Stimulated activated CD8-positive, alpha-beta memory T cell treated with anti-CD3 and anti-CD28 coated beads, Interleukin-7, amount 100 ng/mL, for 48 hours (primary cell): ENCODE results near the gene C12orf57.

Source experiments
- DNase-seq, 2 donors: peaks; one replicate each; pipeline ENCODE4 v3.0.0-alpha.2; 2020; ENCODE audit warnings: low read depth in 1 of 2; ENCODE audit errors: extremely low read depth in 1 of 2

Gene C12orf57

DNA sequence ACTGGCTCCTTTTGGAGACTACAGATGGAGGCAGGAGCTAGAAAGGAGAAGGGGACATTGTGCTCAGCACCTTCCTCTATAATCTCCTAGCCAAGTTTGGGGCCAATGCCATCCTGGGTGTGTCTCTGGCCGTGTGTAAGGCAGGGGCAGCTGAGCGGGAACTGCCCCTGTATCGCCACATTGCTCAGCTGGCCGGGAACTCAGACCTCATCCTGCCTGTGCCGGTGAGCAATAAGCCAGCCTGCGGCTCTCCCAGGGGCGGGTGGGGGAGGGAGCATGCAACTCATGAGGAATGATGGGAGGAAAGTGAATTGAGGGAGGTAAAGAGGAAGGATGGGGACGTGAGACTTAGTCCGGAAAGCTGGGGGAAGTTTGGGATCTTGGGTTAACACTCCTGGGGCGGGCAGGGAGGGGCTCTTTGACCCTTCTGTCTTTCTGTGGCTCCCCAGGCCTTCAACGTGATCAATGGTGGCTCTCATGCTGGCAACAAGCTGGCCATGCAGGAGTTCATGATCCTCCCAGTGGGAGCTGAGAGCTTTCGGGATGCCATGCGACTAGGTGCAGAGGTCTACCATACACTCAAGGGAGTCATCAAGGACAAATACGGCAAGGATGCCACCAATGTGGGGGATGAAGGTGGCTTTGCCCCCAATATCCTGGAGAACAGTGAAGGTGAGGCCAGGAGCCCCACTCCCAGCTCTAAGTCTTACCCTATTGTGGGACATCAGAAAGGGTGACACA is 26.2 kb upstream of the C12orf57 start:
- DNase-seq = no peak

DNA sequence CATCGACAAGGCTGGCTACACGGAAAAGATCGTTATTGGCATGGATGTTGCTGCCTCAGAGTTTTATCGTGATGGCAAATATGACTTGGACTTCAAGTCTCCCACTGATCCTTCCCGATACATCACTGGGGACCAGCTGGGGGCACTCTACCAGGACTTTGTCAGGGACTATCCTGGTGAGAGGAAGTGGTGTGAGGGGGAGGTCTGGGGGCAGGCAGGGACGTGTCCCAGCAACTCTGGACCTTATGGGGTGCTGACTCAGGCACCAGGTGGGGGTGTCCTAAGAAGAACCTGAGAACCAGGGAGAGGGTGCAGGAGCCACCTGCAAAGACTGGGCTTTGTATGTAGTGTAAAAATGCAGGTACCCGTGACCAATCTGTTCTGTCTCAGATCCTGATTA is 24.2 kb upstream of the C12orf57 start:
- no peak for DNase-seq

DNA sequence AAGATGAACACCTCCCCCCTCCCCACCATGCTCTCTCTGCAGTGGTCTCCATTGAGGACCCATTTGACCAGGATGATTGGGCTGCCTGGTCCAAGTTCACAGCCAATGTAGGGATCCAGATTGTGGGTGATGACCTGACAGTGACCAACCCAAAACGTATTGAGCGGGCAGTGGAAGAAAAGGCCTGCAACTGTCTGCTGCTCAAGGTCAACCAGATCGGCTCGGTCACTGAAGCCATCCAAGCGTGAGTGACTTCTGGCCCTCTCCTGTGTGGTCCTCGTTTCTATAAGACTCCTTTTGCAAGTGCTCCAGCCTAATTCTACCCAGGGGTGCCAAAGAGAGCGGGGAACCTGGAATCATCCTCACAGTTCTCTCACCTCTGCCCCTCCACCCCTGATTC is 22.3 kb upstream of the C12orf57 start:
- DNase-seq = no peak

DNA sequence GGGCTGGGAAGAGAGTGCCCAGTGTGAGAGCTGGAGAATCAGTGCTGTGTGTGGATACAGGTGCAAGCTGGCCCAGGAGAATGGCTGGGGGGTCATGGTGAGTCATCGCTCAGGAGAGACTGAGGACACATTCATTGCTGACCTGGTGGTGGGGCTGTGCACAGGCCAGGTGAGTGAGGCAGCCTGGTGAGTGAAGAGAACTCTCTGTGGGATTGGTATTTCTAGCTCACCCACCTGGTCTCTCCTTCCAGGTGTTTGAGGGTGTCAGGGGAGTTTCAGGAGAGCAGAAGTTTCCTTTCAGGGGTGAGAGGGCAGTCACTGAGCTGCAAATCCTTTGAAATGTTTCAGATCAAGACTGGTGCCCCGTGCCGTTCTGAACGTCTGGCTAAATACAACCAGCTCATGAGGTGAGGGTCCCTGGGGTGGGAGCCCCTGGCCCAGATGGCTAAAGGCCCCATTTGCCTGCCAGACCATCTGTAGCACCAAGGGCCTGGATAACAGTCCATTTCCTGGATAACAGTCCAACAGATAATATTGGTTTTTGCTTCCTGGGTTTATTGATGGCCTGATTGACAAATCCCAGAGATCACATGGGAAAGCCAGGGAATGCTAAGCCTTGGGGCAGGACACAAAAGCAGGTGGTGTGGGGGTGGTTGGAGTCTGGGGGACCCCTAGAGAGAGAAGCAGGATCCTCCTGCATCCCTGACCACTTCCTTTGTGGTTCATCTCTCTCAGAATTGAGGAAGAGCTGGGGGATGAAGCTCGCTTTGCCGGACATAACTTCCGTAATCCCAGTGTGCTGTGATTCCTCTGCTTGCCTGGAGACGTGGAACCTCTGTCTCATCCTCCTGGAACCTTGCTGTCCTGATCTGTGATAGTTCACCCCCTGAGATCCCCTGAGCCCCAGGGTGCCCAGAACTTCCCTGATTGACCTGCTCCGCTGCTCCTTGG is 21.6 kb upstream of the C12orf57 start:
- no peak for DNase-seq

DNA sequence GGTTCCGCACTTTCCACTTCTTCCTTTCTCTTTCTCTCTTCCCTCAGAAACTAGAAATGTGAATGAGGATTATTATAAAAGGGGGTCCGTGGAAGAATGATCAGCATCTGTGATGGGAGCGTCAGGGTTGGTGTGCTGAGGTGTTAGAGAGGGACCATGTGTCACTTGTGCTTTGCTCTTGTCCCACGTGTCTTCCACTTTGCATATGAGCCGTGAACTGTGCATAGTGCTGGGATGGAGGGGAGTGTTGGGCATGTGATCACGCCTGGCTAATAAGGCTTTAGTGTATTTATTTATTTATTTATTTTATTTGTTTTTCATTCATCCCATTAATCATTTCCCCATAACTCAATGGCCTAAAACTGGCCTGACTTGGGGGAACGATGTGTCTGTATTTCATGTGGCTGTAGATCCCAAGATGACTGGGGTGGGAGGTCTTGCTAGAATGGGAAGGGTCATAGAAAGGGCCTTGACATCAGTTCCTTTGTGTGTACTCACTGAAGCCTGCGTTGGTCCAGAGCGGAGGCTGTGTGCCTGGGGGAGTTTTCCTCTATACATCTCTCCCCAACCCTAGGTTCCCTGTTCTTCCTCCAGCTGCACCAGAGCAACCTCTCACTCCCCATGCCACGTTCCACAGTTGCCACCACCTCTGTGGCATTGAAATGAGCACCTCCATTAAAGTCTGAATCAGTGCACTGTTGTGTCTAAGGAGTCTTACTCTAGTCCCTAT is 20.7 kb upstream of the C12orf57 start:
- no peak for DNase-seq

DNA sequence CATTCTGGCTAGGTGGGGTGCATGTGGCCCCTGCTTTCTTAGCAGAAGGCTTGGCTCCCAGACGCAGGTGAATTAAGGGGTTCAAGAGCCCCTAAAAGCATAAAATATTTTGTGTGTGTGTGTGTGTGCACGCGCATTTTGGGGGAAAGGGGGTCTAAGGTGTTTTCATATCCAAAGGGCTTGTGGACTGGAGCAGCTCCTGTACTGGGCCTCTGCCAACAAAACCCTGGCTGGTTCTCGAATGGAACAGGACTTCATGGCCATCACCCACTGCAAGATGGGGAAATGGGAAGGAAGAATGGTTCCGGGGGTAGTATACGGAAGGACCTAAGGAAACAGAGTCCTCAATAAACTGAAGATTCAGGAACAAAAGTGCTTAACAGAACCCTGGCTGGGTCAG is 20.0 kb upstream of the C12orf57 start:
- DNase-seq = no peak

DNA sequence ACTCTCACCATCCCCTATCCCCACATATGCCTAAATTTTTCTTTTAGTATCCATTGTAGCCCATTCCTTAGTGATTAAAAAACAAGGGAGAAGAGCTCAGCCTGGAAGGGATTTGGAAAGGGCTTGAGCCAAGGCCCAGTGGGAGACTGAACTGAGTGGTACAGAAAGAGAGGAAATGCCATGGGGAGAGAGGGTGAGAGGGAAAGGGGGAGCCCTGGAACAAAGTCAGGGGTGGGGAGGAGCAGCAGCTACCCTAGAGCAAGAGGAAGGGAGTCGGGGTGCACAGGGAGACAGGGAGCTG is 18.6 kb upstream of the C12orf57 start:
- DNase-seq = no peak

DNA sequence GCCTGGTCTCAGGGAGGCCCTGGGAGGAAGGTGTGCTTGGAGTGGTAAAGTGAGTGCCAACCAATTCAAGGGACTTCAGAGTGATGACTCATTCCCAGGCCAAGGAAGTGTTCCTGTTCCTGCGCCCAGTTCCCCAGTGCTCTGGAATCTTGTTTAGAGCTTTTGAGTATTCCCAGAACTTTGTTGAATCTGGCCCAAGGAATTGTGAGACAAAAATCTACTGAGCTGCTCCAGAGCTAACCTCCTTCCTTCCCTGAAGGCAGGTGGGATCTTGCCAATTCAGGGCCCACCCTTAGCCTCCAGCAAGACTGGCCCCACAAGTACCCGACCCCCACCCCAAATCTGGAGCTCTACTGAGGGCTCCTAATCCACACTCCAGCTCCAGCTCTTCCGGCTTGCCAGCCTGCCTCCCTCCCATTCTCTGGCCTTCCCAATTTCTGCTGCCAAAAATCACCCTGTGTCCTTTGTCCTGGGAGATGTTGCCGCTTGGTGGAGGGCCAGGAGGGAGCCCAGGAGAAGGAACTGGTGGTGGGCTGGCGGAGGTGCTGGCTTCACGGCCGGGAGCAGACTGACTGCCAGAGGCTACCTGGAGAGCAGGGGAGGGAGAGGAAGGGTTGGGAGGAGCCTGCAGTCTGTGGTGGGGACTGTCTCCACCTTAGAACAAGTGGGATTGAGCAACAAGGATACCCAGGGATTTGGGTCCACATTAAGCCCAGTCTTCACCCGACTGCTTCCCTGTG is 18.1 kb upstream of the C12orf57 start:
- no peak for DNase-seq

DNA sequence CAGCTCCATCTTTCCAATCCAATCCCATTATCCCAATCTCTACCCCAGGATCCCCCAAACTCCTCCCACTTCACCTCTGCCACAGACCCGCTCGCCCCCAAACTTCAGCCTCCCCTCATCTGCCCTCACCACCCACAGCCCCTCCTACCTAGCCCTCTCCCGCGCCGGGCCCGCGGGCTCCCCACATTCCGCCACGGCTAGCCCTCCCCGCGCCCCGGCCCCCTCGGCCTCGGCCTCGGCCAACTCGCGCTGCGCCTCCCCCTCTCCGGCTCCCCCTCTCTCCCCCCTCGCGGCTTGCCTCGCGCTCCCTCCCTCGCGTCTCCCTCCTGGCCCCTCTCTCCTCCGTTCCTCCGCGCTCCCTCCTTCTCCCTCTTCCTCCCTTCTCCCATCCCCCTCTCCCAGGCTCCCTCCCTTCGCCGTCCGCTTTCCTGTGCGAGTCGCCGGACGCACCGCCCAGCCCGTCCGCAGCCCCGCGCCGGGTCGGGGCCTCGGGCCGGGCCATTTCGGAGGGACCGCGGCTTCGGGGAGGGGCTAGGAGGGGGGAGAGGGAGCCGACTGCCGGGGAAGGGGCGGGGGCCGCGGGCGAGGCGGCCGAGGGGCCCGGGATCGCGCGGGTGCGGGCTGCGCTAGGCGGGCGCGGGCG is 16.3 kb upstream of the C12orf57 start, which contains the start of gene ATN1:
ATN1 (plus strand) TSS at position 581 of the 643 bp plus-strand sequence. CDS start 6,043 bp downstream, outside the sequence.
- DNase-seq = no peak

DNA sequence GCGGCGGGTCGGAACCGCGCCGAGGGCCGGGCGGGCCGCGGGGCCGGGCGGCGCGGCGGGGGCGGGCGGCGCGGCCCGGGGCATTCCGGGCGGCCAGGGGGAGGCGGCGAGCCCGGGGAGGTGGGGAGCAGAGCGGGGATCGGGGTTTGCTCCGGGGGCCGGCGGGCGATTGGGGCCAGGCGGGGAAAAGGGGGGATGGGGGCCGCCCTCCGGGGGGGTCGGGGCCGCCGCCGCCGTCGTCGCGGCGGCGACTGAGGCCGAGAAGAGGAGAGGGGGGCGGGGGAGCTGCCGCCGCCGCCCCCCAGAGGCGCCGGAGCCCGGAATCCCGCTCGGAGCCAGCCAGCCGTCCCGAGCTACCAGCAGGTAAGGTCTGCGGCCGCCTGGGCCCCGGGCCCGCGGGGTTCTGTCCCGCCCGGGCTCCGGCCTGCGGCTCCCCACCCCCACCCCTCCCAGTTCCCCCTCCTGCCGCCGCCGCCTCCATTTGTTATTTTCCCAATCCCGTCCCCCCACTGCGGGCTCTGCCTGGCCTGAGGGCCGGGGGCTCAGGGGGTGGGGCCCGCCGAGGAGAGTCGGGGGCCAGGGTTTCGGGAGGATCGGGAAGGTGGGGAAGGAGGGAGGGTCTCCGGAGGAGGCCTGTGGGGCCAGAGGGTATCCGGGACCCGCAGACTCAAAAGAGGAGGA is 15.7 kb upstream of the C12orf57 start:
- no peak for DNase-seq

DNA sequence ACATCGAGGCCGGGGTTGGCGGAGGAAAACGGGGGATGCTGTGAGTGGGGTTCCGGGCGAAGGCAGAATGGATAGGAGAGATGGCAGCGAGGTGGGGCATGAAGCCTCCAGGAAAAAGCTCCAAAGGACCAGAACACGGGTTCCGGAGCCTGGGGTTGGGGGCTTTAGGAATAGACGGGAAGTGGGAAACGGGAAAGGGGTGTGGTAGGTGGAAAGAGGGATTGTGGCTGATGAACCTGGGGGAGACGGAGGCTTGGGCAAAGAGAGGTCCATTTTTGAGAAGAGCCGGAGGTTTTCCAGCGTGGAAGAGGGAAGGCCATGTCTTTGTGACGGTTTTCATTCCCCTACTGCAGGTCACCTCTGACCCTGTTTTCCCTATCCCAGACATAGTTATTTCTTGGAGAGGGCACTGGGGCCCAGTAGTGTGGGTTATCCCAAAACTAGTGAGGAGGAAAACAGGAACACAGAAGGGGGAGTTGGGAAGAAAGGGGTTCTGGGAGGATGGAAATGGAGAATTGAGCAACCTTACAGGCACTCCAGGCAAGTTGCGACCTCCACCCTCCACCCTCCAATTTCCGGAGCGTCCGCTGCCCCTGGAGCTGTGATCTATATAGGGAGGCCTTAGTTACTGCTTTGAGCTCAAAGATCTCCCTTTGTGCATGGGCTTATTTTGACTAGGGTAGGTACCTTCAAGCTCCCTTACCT is 15.0 kb upstream of the C12orf57 start:
- no peak for DNase-seq

DNA sequence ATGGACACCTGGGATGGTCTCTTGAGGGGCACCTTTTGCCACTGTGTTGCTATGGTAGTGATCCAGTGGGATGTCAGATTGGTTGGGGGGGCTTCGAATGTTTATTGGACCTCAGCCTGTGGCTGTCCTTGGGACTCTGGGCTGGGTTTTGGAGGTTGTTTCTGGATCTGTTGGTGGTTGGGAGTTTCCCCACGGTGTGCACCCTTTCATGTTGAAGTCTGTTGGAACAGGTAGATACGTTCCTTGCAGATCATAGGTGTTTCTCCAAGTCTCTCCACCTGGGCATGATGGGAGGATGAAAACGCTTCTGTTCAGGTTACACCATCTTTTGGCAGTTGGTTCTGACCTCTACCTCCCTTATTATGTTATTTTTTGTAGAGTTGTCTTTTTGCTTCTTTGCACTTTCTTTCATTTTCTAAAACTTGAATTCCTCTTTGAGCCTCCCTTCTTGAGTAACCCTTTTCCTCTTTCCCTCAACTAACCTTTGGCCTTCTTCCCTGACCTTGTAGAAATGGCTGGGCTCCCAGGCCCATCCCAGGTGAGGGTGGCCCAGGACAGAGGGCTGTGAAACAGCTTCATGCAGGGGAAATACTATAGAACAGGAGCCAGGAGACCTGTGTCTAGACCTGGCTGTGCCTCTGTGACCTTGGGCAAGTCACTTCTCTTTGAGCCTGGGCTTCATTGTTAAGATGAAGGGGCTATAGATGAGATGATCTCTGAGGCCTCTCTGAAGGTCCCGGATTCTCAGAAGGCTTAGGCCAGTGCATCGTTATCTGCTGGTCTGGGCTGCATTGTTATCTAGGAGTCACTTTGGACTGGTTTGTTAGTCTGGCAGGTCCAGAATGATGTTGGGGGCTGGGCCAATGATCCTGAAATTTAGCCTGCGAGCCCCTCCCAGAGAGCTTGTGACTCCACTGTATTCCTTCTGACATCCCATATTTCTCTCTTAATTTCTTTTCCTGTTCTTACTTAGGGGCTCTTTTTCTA is 14.1 kb upstream of the C12orf57 start:
- DNase-seq = no peak

DNA sequence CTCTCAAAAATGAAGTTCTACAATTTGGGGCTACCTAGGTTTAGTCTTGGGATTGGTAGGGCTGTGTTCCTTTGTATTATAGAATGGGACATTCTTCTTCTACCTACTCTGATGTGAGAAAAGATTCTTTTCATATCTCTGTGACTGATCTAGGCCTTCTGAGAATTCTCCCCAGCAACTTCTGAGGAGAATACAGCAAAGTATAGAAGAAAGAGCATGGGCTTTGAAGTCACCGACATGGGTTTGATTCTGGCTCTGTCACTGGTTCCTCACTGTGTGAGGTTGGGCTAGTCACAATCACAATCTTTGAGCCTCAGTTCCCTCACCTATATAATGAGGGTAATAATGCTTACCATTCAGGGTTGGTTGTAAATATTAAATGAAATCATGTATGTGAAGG is 11.1 kb upstream of the C12orf57 start:
- no peak for DNase-seq

DNA sequence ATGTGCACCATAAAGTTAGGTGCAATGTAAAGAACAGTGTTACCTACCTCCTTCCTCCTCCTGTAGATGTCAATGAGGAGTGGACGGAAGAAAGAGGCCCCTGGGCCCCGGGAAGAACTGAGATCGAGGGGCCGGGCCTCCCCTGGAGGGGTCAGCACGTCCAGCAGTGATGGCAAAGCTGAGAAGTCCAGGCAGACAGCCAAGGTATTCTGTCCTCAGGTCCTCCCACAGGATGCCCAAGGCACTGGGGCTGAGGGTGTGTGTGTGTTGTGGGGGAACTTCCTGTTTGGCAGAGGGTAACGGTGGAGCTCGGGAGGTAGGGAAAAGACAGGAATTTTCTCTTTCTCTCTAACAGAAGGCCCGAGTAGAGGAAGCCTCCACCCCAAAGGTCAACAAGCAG is 9.7 kb upstream of the C12orf57 start:
- no peak for DNase-seq

DNA sequence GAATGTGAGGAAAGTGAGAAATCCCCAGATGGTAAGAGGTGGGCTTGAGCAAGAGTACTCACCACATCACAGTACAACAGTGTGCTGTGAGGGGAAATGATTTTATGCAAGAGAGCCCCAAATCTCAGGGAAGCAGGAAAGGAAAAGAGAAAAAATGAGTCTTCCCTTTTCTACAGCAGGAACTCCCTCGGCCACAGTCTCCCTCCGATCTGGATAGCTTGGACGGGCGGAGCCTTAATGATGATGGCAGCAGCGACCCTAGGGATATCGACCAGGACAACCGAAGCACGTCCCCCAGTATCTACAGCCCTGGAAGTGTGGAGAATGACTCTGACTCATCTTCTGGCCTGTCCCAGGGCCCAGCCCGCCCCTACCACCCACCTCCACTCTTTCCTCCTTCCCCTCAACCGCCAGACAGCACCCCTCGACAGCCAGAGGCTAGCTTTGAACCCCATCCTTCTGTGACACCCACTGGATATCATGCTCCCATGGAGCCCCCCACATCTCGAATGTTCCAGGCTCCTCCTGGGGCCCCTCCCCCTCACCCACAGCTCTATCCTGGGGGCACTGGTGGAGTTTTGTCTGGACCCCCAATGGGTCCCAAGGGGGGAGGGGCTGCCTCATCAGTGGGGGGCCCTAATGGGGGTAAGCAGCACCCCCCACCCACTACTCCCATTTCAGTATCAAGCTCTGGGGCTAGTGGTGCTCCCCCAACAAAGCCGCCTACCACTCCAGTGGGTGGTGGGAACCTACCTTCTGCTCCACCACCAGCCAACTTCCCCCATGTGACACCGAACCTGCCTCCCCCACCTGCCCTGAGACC is 8.2 kb upstream of the C12orf57 start:
- DNase-seq = no peak

DNA sequence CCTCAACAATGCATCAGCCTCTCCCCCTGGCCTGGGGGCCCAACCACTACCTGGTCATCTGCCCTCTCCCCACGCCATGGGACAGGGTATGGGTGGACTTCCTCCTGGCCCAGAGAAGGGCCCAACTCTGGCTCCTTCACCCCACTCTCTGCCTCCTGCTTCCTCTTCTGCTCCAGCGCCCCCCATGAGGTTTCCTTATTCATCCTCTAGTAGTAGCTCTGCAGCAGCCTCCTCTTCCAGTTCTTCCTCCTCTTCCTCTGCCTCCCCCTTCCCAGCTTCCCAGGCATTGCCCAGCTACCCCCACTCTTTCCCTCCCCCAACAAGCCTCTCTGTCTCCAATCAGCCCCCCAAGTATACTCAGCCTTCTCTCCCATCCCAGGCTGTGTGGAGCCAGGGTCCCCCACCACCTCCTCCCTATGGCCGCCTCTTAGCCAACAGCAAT is 7.6 kb upstream of the C12orf57 start:
- DNase-seq = no peak
